NK-92 treated with Interleukin-12 subunit alpha and Interleukin-12 subunit beta, amount 100 ng/mL, for 24 hours (cell line): ENCODE results near the gene SLC26A6.

Source experiments
- DNase-seq: peaks from one replicate; lab custom pipeline; 2025; lab: John Stamatoyannopoulos, UW

Gene SLC26A6

DNA sequence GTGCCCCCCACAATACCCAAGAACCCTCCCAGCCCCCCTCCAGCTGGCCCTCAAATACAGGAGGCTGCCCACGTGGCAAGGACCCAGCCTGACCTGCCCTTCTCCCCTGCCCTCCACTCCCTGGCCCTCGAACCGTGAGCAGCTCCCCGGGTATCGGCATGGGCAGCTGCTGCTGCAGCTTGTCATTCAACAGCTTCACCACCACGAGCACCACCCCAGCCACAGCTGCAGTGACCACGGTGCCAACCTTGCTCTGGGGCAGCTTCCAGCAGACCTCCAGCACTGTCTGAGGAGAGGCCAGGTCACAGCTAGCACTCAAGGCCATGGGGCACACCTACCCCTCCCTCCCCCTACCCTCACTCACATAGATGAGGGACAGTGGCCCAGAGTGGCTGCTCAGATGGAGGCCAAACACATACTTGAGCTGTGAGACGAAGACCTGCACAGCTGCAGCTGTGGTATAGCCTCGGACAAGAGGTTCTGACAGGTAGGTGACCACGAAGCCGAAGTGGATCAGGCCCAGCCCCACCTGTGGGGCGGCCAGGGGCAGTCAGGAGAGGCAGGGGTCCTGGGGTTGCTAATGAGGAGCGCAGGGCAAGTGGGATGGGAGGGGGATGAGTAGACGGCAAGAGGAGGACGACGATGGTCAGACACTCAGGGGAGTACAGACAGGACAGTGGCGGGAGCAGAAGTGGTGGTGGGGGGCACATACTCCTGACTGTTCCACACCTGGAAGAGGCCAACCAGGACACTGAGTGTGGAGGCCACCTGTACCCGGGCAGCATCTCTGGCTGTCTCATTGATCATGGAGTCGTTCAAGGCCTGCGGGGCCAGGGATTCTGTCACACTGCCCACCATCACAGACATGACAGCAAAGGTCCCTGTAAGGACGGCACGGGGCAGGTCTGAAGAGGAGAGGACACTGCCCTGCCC is 3.5 kb downstream of the SLC26A6 start:
- no peak for DNase-seq

DNA sequence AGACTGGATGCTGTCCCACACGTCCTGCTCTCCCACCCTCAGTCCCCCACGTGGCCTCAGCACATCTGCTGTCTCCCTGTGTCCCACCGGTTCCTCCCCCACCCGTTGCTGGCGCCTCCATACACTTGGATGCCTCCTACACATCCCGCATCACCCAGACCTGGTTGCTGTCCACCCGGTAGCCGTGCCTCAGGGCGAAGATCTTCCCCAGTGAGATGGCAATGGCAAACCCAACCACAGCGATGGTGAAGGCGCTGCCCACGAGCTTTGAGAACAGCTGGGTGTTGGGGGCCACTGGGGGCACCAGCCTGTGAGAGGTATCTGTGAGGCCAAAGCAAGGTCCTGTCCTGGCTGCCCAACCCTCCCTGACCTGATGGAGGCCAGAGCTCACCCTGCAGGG is 4.4 kb downstream of the SLC26A6 start:
- DNase-seq, result no peak

DNA sequence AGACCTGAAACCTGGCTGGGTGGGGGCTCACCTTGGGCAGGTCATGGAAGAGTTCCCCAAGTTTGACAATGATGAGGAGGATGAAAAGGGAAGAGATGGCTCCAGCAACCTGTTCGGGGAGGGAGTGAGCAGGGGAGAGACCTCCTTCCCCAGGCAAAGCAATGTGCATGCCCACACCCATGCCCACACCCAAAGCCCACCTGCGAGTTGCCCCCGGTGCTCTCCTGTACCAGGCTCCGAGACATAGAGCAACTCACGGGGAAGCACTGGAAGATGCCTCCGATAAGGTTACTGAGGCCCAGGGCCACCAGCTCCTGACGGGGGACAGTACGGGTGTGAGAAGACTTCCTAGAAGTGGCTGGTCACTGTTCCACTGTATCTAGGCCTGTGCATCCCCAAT is 4.9 kb downstream of the SLC26A6 start:
- DNase-seq, result no peak

DNA sequence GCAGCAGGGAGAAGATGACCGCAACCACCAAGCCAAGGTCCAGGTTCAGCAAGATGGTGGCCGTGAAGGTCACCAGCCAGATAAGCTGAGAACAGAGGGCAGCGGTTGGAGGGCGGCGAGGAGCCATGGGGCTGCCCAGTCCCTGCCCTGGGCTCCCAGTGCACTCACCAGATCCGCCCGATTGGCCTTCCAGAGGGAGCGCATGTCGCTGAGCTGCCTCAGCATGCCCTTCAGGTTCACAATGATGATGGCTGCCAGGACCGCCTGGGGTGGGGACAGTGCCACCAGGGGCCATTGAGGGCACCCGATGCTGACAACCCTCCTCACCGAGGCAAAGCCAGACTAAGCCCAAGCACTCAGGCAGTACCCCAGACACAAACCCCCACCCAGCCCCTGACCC is 5.4 kb downstream of the SLC26A6 start:
- DNase-seq, result no peak

DNA sequence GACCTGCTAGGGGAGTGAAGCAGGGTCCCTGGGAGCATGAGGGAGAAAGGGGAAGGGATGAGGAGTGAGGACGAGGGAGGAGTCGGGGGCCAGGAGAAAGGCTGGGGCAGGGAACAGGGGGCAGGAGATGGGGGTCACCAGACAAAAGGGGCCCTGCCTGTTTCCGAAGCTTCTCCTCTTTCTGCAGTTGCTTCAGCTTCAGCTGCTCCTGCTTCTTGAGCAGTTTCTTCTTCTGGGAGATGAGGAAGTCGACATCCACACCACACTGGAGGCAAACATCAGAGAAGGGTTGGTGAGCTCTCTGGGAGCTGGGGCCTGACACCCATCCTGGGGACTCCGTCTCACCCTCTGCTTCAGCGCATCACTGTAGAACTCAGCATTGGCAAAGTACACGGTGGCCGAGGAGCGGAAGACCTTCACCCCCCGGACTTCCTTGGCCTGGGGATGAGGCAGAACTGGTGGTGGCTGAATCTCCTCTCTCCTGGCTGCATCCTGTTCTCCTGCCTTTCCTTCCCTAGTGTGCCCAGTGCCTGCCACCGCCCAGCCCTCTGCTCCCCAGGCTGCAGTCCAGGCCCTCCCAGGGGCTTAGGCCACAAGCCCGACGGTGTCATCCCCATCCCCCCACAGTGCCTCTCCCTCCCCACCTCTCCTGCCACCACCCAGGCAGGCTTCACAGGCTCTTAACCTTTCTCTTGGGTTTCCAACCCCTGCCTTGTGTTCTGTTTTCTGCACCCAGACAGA is 6.8 kb downstream of the SLC26A6 start:
- DNase-seq, result no peak

DNA sequence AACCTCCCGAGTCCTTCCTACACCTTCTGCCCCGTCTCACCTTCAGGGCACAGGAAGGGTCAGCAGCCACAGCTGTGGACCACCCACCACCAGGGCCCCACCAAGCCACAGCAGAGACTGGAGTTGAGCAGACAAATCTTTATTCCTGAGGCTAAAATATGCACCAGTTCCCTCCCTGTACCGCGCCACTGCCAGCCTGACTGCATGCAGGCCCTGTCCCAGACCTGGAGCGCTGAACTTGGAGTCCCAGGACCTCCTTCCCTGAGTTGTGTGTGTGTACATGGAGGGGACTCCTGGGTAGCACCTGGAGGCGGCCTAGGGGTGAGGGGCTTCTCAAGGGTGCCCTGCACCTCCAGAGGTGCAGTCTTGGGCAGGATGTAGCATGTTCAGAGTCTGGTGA is 9.7 kb downstream of the SLC26A6 start:
- DNase-seq, result no peak

DNA sequence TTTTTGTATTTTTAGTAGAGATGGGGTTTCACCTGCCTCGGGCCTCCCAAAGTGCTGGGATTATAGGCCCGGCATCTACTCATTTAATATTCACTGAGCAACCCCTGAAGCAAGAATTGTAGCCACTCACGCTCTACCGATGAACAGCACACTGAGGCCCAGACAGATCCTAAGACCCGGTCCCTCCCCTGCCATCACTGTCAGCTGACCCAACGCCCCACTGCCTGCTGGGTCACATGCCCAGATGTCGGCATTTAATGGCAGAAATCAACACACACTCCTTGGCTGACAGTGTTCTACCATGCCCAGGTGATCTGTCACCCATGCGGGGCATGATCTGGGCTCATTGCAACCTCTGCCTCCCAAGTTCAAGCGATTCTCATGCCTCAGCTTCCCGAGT is 10.5 kb downstream of the SLC26A6 start:
- no peak for DNase-seq

DNA sequence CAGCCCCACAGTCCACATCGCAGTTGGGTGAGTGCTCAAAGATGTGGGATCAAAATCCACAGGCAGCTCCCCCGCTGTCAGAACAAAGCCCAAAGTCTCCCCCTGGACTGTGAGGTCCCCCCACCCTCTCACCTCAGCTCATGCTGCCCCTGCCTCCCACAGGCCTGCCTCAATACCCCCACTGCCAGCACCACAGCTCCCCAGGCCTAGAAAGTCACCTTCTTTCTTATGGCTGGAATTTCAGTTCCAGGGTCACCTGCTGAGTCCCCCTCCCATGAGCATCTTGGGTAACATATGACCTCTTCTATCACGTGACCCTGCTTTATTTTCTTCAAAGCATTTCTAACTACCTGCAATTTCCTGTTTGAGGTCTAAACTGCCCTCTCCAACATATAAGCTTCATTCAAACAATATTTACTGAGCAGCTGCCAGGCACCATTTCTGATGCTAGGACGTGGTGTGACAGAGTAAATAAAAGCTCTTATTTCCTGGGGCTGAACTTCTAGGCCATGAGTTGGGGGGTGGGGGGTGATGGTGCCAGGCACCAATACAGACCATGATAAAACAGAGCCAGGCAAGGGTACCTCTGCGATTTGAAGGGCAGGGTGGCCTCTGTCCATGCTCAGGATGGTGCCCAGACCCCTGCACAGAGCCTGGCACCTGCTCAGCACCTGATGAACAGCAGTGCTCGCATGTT is 11.3 kb downstream of the SLC26A6 start:
- DNase-seq, result no peak

DNA sequence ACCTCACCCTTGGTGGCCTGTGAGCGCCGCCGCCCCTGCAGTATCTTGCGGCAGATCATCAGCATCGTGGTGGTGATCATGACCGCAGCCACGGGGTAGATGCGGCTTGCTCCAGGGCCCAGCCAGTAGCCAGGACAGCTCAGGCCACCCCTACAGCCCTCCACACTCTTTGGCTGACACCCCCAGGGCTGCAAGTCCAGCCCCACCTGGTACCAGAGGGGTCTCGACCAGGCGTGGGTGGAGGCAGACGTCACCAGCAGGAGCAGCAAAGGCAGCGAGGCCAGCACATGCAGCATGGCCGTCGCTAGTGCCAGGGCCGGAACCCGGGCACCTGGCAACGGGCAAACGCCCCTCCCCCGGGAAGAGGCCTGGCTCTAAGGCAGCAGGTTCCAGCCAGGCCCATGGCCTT is 13.8 kb downstream of the SLC26A6 start, which contains the start of gene TMEM89:
TSS of gene TMEM89 (minus strand) at position 309 of the 409 bp plus-strand sequence. CDS start at position 296, 13 bp downstream.
- DNase-seq, result no peak

DNA sequence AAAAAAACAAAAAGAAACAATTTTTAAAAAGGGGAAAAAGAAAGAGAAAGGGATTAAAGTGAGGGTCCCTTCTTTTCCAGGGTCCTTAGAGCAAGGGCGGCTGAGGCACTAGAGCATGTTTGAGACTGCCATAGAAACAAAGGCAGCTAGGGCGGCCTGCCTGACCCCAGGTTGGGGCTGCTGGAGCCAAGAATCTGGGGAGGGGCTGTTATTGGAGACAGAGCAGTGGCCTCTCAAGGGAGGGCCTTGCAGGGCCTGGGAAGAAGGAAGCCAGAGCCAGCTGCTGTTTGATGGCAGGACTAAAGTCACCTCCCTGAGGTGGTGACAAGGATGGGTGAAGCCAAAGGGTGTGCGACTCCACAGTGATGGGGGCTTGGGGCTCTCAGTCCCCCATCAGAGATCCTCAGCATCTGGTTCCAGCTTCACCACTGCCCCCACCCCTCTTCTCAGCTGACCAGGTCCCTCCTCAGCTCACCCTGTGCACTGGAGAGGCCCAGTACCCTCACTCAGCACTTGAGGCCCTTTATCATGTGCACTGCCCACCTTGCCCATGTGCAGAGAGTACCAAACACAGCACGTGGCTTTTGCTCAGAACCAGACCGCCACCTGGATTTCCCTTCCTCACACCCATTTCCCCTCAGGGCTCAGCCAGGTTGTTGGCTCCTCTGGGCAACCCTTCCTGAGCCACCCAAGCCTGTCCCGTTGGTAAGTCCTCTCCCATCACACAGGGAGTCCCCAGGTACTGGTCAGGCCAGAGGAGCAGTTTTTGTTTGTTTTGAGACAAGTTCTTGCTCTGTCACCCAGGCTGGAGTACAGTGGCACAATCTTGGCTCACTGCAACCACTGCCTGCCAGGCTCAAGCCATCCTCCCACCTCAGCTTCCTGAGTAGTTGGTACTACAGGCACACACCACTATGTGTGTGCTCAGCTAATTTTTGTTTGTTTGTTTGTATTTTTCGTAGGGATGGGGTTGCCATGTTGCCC is 15.4 kb downstream of the SLC26A6 start:
- no peak for DNase-seq

DNA sequence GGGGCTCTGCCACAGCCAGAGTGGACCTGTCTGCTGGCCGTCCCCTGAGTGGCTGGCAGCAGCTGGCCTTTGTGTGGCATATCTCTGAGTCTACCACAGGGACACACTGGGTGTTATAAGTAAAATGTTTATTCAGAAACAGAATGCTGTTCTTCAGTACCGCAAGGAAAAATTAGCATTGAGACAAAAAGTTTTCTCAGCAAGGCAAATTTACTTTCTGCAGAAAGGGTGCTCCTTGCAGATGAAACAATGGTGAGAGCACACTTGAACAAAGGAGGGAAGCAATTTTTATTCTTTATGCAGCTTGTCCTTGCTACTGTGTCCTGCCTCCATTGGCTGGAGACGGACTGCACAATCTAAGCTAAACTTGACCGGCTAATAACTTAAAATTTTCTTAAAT is 17.7 kb downstream of the SLC26A6 start:
- DNase-seq, result no peak

DNA sequence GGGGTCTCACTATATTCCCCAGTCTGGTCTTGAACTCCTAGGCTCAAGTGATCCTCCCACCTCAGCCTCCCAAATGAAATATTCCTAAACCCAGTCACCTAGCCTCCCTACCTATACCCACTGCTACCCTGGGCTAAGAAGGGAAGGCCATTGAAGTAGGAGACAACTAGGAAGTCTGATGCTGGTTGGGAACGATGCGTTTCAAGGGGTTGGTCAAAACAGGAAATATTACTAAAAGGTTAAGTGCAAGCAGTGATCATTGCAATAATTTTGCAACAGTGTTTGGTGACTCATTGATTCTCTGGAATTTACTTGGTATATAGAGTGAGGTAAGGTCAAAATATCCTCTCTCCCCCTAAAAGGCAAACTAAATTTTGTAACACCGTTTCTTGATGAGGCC is 21.2 kb downstream of the SLC26A6 start:
- no peak for DNase-seq

DNA sequence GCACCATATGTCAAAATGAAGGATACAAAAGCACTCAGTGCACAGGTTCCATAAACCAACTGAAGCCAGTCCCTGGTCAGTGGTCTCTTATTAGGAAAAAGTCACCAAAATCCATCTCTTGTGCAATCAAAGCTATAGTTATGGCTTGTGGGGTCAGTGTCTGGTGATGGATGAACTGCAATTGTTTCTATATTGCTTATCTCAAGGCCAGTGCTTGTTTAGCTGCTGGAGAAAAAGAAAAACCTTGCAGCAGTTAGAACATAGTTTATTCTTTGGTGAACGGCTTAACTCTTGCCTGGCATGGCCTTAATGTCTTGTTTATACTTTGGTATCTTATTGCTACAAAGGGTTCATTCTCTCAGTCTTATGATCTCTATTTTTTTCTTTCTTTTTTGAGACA is 23.0 kb downstream of the SLC26A6 start:
- DNase-seq, result no peak

DNA sequence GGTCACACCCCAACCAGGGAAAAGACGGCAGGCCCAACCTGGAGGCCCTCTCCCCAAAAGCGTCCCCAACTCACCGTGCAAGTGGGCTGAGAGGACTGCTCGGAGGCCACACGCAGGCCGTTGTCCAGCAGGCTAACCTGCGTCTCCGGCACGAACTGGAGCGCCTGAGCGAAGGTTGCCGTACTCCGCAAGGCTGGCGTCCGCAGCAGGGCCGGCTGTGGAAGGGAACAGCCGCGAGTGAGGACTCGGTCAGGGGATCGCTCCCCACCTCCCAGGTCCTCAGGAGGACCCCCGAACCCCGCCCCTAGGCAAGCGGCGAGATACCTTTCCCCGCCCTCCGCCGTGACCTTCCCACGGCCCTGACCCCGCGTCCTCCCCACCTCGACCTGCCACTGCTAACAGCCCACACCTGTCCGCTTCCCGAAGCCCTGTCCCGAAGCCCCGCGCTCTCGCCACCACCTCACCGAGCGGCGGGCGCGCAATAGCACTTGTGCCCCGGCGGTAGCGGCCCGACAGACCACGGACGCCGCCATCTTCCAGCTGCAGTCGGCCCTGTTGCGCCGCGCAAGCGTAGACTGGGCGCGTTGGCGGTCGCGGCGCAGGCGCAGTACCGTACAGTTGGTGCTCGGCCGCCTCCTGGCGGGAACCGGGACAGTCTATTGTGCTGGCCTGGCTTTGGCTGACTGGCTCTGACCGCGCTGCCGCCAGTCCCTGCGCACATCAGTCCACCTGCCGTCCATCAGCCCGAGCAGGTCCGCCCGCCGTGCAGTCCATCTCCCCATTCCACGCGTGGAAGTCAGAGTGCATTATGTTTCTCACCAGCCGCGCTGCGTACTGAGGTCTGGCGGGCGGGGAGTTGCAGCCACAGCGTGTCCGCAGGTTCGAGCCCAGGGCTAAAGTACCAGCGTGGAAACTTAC is 25.9 kb downstream of the SLC26A6 start, which contains the start of gene UQCRC1:
TSS of gene UQCRC1 (minus strand) at position 559 of the 918 bp plus-strand sequence. CDS start at position 533, 26 bp downstream.
- peak; percentile 78 for DNase-seq

DNA sequence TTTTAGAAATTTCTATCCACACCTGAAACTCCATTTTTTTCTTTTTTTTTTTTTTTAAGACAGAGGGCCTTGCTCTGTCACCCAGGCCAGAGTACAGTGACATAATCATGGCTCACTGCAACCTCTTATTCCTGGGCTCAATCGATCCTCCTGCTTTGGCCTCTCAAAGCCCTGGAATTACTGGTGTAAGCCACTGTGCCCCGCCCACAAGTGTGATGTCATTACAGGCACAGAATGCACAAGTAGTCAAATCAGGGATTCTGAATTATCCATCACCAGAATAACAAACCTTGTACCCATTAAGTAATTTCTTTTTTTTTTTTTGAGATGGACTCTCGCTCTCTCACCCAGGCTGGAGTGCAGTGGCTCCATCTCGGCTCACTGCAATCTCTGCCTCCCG is 27.7 kb downstream of the SLC26A6 start:
- DNase-seq, result no peak

DNA sequence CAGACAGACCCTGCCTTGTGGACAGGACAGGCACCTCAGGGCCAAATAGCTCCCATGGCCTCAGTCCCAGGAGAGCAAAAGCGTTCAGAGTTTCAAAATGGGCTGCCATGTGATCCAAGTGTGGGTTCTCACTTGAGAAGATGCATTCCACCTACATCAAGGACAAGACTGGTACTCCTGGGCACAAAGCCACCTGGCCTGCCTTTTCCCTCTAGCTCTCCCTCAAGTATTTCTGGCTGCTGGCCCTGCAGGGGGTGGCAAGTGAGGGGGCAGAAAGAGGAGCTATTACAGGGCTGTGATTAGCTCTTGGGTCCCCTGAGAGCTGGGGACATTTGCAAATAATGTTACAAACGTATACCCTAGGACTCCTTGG is 33.7 kb downstream of the SLC26A6 start:
- no peak for DNase-seq

DNA sequence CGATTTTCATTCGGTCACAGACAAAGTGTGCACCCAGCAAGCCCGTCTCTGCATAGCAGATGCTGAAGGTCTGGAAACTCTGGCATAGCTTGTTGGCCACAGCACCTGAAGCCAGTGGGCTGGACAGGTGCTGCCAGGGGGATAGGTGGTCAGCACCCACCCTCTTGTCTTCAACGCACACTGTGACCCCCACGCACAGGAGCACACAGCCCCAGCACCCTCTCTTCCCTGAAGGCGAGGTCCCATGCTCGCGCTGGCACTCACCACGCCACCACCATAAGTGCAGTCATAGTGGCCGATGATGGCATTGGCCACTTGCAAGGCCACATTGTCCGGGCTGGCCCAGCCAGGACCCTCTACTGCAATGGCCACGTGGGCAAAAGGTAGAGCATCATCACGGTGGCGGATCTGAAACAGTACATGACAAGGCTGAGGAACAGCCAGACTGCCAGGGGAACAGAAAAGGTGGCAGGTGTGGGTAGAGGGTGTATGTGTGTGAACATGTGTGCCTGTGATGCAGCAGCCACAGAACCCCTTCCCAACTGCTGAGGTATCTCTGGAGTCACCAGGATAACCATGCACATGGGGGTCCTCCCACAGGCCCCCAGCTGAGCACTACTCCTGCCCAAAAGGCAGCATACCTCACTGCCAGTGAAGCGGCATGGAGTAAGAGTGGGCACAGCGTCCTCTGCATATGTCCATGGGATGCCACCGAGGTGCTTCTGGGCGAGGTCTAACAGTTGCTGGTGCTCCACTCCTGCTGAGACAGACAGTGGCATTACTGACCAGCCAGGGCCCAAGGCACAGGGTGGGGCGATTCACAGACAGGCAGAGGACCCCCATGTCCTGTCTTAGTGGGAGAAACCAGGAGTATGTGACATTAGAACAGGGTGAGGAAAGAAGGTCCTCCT is 34.3 kb downstream of the SLC26A6 start:
- no peak for DNase-seq

DNA sequence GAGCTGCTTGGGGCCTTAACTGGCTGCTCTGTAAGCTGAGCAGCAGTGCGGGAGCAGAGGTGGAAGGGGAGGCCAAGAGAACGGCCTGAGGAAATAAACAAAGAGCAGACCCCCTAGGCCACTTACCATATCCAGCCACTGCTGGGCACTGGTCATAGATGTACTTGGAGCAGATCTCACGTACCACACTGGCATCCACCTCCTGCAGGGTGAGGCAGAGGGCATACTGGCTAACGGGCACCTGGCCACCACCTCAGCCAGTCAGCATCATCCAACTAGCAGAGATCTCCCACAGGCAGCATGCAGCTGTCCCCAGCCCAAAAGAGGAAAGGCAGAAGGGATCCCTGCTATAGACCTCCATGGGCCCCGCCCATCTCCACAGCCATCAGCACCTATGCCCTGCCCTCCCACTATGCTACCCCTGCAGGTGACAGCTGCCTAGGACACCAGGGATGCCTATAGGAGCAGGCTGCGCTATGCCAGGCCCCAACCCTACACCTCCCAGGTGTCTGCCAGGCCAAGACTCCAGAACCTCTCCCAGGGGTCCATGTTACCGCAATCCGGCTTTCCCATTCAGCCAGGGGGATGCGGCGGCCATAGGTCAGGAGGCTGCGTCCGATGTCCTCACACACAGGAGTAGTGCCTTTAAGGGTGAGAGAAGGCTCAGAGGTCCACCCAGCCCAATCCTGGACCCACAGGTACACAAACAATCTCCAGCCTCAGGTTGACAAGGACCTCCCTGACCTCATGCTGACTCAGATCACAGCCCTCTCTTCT is 35.6 kb downstream of the SLC26A6 start:
- no peak for DNase-seq
